ENCODE measurements around the gene TMEM200A.

The TMEM200A gene

DNA sequence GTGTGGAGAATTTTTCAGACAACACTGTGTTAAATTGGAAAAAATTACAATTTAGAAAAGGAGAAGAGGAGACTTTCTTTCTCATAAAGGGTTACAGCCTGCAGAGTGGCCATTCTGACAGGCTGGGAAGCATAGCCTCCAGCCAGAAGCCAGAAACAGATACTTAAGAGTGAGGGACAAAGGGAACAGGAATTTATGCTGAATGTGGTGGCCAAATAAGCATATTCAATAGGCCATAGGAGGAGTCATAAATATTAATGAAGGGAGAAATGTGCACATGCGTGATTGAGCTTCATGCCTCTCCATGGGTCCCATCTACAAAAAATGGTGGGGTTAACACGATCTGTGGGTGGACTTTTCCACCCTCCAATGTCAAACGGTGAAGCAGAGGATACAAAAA, 13.4 kb downstream of the TMEM200A start:
- no peak for DNase-seq

DNA sequence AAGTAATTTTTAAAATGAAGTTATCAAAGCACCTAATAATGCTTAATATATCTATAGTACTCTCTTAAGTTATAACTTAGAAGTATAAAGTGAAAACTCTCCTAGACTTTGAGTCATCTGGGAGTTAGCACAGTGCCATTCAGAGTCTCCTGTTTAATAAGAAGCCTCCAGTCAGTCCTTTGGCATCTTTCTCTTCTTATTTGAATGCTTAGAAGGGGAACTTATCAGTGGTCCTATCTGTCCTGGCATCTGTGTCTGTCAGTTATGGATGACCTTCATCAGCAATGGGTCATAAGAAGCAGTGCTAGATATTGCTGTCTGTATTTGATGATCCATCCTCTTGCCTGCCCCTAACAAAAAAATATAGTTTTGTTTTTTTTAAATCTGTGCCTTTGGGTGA, 15.2 kb downstream of the TMEM200A start:
- no peak for DNase-seq

DNA sequence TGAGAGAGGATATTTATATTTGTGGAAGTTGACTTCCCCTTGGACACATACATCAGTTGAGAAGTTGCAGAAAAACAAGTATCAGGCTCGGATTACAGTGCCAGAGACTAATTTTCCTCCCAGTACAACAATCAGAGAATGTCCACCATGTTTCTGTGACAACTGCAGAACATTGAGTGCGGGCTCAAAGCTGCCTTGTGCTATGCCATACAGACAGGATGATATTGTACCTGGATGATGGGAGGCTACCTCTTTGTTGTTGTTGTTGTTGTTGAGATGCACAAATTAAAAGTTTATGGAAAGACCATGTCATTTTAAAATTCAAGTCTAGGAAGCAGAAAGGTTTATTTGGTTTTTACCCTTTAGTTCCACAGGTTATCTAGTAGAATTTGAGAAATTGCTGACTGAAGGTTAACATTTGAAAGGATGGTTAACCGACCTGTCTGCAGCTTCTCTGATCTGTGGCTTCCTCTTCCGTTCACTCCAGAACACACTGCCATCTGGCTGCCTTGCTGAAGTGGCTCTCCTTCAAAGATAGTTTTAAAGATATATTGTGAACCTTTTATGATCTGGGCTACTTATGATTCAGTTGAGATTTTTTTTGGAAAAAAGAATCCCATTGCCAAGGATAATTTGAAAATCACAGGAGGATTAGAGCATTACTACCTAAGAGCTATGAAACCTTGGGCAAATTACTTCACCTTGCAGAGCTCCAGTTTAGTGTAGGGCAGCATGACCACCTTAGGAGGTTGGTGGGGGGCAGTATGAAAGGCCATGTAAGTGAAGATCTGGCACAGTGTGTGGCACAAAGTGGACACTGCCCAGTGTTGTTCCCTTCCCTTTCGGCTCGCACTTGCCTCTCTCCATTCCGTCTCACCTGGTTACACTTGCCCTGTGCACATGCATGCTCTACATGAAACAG, 15.9 kb downstream of the TMEM200A start:
- DNase-seq, result no peak

DNA sequence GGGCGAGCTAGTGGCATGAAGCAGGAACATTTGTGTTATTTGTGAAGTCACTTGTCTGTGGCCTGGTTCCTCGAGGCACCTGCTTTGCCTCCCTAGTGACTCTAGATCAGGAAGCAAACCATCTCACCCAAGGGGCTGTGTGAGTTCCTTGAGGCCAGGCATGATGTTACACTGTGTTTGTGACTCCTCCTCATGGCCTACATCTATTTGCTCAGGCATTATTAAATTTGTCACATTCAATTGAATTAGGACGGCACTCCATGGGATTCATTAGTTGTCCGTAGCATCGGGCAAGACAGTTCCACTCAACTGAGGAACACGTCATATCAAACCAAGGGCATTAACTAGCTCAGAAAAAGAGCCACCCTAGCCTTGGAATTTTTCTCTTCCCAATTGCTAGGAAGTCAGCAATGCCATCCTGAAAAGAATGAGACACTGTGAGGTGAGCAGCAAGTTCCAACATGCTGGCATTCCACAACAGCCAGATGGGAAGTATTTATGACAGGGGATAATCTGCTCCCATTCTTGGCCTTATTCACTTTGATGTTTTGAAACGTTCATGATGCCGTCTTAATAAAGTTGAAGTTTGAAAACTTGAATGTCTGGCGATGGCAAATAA, 17.2 kb downstream of the TMEM200A start:
- no peak for DNase-seq

DNA sequence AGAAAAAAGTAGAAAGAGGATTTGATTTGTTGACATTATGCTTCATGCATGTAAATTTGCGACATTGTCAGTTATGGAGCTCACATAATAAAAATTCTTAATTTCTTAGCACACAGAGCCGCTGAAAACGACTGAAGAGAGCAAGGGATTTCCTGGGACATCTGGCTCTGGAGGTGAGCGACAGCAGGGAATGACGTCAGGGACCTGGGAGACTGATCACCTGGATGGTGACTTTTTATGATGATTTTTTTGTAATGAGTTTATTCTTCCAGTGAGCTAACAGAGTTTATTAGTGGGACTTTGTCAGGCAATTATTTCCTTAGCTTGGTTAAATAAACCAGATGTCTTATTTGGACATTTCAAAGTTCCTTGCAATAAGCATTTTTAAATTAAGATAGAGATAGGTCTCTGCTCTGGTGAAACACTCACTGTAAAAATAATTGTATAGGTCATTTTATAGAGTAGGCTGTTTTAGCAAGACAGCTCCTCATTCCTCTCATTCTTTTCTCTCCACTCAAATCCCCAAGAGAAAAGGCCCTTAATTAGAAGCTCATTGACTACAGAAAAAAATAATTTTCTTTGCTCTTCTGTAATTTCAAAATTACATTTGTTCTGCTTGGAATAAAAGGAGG, 19.4 kb downstream of the TMEM200A start:
- DNase-seq, result no peak

DNA sequence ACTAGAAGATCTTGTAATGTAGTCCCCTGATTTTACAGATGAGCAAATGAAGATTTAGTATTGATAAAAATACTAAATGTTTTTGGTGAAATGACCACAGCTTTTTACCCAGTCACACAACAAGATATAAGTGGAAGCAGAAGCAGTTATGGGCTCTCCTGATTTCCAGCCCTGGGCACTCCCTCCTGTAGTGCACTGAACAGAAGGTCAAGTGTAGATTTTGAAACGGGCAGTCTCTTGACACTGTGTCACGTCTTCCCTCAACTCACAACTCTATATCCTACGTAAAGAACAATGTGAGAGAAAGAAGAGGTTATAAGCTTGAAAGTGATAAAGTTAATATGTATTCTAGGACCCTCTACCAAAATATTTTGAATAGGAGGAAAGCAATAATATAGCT, 23.3 kb downstream of the TMEM200A start:
- DNase-seq, result no peak

DNA sequence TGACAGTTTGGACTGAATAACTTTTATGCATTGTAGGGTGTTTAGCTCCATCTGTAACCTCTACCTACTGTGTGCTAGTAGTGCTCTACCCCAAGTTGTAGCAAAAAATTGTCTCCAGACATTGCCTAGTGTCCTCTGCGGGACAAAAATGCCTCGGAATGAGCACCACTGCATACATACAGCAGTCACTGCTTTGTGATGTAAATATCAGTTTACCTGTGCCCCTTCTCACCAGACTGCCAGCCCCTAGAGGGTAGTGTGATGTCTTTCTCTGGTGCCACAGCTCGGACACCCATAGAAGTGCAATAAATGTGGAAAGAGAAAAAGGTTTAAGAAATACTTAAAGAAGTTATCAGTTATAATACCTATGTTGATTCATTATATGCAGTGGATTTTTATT, 25.1 kb downstream of the TMEM200A start:
- no peak for DNase-seq

DNA sequence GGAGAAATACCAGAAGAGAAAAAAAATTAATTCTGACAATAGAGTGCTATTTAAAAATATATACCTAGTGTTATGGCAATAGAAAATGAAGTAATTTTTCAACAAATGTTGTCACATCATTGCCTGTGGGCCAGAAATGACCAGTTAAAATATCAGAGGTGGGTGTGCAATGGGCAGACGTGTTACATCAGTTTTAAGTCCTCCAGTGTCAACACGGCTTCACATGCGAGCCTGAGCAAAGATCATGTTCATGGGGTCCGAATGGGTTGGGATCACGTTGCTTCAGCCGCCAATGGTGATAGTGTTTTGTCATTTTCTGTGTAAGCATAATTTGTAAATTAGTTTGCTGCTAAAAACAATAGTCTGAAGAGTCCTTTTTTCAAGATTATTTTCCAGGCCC, 27.5 kb downstream of the TMEM200A start:
- DNase-seq, result no peak

DNA sequence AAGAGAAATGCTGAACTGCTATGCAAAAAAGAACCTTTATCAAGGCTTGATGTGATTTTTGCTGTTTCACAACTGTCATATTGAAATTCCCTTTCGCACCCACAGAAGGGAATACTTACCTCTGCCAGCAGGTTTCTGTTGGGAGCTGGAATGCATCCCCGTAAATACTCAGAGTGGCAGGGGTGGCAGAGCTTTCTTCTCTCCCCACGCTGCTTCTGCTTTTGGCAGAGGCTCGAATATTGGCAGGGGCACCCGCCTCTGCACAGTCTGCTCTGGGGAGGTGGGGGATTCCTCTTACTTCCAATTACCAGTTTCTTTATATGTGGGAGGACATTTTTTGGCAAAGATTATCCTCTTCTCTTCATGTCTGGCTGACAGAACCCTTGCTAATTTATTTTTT, 28.4 kb downstream of the TMEM200A start:
- DNase-seq, result no peak

DNA sequence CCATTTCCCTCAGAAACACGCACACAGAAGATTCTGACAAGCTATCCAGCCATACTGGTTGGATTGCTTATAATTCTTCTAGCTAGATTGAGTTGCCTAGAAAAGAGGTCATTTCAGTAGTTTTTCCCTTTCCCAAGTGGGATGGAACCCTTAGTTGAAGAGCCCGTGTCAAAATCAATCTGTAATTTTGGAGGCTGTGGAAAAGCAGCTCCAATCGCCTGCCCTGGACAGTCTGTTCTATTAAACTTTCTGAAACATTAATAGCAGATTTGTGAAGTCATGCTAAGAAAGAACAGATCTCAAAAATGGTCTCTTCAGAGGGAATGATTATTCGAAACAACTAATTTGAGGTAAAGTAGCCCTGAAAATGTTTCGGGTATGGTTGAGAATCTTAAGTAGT, 29.3 kb downstream of the TMEM200A start:
- DNase-seq, result no peak

DNA sequence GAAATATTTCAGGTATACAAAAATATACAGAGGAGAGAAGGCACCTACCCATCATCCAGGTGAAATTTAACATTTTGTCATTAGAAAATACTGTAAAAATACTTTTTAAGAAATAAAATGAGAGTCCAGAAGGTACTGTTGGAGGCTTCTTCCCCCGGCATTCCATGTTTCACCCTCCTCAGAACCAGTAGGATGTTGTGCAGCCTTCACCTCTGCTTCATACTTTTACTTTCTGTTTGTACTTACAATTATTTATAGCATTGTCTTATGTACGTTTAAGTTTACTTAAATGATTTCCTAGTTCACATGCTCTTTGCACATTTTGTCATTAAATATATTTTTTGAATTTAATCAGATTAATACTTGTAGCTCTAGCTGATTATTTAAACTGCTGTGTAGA, 30.9 kb downstream of the TMEM200A start:
- no peak for DNase-seq

DNA sequence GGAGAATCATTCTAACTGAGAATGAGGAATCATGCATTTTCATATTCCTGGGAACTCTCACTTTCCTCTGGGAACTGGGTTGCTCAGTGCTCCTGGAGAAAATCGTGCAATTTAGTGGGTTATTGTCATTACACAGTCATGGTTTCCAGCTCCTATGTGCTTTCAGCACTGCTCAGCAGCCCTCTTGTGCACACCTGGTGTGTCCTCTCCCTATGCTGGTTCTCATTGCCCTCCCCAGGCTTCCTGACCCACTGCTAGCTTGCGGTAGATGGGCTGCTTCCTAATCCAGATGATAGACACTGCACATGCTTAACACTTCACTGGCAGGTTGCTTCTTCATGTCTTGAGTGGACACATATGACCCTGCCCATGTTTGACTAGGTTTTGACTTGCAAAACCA, 39.7 kb downstream of the TMEM200A start:
- DNase-seq, result no peak

DNA sequence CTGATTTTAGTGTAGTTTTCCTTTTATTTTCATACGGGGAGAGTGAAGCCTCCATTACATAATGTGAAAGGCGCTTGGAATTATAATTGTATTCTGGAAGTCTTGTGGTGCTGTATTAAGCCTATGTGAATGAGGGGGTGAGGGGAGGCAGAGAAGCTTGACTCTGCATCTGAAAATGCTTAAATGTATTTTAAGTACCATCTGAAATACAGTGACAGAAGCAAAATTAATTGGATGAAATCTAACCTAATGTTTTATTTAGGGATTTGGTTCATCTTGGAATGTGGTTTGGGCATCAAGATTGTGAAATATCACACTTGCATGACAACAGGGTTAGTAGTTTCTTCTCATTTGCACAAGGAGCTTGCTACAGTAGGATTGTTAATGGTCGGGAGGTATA, 41.2 kb downstream of the TMEM200A start:
- DNase-seq, result no peak

DNA sequence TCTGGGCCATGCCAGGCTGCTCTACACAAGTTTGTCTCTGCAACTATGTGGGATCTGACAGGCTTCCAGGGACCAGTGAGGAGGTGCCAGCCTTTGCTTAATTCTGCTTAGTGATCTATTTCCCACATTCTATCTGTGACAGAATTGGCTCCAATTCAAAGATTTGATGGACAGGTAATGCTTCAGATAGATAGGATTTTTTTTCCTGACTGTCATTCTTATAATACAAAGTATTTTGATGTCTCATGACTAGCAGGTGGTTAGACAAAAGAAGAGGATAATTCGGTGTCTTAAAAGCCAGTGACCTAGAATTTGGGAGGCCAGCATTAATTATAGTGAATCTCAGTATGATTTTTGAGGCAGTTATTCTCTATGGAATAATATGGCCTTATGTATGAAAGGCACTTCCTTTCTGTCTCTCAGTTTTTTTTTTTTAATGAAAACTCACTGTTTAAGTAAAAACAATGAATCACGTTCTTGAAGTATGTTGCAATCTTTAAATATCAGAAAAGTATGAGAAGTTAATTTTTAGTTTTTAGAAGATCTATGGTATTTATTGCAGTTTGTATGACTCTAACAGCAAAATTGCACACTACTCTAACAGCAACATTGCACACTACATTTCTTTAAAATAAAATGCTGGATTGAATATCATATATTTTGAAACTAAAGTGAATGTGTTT, 43.7 kb downstream of the TMEM200A start:
- DNase-seq, result no peak

DNA sequence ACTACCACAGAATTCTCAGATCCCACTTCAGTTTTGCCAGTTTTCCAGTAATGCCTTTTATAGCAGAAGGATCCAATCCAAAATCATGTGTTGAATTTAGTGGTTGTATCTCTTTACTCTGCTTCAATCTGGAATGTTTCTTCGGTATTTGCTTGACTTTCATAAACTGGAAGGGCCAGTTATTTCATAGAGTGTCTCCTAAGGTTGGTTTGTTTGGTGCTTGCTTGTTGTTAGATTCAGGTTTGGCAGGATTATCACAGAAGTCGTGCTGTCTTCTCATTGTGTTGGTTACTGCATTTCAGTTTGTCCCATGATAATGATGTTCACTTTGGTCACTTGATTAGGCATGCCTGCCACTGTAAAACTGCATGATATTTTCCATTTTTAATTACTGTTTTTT, 45.7 kb downstream of the TMEM200A start:
- DNase-seq, result no peak

DNA sequence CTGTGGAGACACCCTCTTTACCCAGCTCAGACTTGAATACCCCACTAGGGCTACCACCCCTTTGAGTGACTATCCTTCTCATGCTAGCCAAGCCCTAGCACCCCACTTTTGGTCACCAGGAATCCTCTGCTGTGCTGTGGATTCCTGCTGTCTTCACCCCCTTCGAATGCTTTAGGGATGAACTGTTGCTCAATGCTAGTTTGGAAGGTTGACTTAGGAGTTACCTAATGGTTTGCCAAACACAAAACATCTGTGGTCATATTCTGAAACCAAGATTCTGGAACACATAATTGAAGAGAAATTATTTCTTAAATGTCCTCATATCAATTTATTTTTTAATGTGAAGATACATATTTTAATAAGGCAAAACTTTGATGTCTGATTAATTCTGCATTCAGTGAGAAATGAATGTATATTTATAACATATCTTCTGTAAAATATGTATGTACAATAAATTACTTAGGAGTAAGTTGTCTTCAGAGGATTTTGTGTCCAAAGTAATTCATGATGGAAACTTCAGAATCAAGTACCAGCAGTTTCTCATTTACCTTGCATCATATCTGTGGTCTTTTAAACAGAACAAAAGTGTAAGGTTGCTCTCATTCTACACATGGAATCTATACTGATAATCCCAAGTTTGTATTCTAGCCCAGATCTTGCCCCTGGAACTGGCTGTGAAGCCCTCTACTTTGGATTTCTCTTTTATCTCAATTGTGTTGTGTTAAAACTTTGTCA, 46.9 kb downstream of the TMEM200A start:
- no peak for DNase-seq

DNA sequence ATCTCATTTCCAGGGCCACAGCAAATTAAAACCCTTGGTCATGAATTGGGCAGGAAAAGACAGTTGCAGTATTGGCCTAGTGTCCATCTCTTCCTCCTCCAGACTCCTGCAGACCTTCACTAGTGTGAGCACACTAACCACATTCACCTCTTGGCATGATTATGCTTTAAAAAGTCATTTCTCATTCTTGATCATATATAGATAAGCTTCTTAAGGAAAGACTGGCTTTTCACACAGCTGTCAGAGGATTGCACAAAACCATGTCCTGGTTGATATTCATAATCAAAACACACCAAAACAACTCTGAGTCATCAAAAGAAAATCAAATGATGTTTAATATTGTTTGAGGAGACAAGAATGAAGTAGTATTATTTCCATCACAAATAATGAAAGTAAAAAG, 52.1 kb downstream of the TMEM200A start:
- no peak for DNase-seq

DNA sequence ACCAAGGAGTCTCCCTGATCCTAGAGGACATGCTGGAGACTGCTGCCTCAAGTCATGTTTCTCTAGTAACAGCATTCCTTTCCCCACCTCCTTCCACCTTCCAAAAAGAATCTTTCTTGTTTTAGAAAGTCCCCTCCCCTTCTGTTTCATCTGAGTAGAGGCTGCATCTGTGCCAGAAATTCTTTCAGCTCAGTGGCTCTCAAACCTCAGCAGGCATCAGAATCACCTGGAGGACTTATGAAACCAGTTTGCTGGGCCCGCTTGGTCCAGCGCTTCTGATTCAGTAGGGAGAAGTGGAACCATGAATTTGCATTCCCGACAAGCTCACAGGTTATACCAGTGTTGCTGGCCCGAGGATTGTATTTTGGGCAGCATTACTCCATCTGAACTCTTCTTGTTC, 55.1 kb downstream of the TMEM200A start:
- DNase-seq, result no peak

DNA sequence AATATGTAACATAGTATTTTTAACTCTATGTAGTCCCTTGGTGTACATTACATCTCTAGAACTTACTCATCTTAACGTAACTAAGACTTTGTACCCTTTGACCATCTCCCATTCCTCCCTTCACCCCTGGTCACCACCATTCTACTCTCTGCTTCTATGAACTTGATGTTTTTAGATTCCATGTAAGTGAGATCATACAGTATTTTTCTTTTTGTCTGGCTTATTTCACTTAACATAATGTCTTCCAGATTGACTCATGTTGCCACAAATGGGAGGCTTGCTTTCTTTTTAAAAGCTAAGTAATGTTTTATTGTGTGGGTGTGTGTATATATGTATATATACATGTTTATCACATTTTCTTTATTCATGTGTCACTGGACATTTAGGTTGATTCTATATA, 55.8 kb downstream of the TMEM200A start:
- DNase-seq, result no peak

DNA sequence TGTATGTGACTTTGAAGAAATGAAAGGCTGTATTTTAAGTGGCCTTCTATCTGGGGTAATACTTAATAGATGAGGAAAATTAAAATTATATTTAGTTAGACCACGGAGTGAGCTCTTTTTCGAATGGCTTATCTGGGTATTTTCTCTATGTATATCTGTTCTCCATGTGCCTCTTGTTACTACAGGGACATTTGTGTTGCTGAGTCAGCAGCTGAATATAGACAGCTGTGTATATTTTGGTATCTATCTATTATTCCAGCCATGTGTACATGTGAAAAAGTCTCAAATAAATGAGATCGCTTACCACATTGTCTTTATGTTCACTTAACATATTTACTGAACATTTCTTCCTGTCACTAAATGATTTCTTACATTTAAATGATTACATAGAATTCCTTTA, 57.2 kb downstream of the TMEM200A start:
- no peak for DNase-seq

DNA sequence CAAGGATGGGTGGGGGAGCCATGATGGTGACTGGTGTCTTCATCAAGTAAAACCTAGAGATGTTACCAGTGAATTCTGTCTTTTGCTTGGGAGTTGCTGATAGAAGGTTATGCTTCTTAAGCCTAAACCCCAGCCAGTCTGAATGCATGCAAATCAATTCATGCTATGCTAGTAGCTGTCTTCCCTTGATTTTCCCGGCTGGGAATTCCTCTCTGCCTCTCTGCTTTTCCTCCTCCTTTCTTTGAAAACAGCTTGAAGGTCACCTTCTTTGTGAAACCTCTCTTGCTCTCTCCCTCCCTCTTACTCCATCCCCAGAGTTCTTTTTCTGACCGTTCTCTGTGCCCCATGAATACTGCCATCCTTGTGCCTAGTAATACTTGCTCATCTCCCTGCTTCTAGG, 58.9 kb downstream of the TMEM200A start:
- DNase-seq, result no peak

DNA sequence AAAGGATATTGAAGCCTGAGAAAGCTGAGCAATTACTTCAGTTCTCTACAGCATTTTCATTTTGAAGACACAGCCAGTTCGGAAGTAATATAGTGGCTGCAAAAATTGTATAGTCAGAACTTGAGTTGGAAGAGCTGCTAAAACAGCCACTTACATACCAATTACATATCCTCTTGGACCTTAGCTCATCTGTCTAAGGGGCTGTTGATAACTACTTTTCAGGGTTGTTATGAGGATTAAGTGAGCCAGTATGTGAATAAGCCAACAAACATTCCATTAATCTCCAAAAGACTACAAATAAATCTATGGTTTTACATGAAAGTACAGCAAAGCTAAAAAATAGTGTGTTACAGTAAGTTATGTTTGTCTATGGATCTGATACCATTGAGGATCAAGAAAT, 59.7 kb downstream of the TMEM200A start:
- DNase-seq, result no peak

Data from NCI-H510A (cell line).